Peyer's patch (tissue), 4 donors: ENCODE data around the gene NPLOC4. TPM values are rescaled to one million over a fixed set of nuclear protein-coding genes. Genes with fewer than 3 reads are reported as not detected.

ENCODE experiments used
- DNase-seq, 3 donors: peaks; one replicate each; pipeline ENCODE4 v3.0.0-alpha.2; 2017 to 2019
- H3K27ac ChIP-seq, 4 donors: fragments of 200-600 bp; sonication (generic); one replicate each; pipeline ENCODE4 v1.5.1; 2016 to 2019
- H3K27me3 ChIP-seq, 2 donors: fragments of 200-600 bp; sonication (generic); one replicate each; pipeline ENCODE4 v1.5.1; 2019
- H3K36me3 ChIP-seq, 3 donors: fragments of 200-600 bp; sonication (generic); one replicate each; pipeline ENCODE4 v1.5.1; 2016 to 2019
- H3K4me1 ChIP-seq, 4 donors: fragments of 200-600 bp; sonication (generic); one replicate each; pipeline ENCODE4 v1.5.1; 2016 to 2019
- H3K4me3 ChIP-seq, 4 donors: fragments of 200-600 bp; sonication (generic); 1 replicate in 3 of 4; 2 replicates in 1 of 4; pipeline ENCODE4 v1.5.1; 2016 to 2019; ENCODE audit warnings: mild to moderate bottlenecking in 1 of 4
- H3K9me3 ChIP-seq, 4 donors: fragments of 200-600 bp; sonication (generic); one replicate each; pipeline ENCODE4 v1.5.1; 2016 to 2019; ENCODE audit warnings: mild to moderate bottlenecking in 1 of 4
- POLR2A ChIP-seq, 2 donors: fragments of 450-650 bp; IDR thresholded peaks; one replicate each; pipeline ENCODE4 v1.5.1; 2017; ENCODE audit warnings: antibody characterized with exemption in 2 of 2, mild to moderate bottlenecking in 2 of 2, moderate library complexity in 2 of 2
- total RNA-seq, 4 donors: library from RNA; depleted of rRNA; stranded (reverse); fragments of >200 nt; gene quantifications; one replicate each; pipeline ENCODE4 v1.1.0, GENCODE V29; 2016
- TF ChIP-seq, protein P1 (sequence below), 6 experiments: fragments of 450-650 bp in 4 of 6; fragments of 200-600 bp in 2 of 6; sonication (generic) in 1 of 6; IDR thresholded peaks; one replicate each; pipeline ENCODE4 v1.5.1; 2017 to 2019; ENCODE audit warnings: antibody characterized with exemption in 6 of 6, mild to moderate bottlenecking in 3 of 6, moderate library complexity in 1 of 6

Gene NPLOC4
- total RNA-seq, 4 donors from 2014 or later: 77.2 to 911 (median 122) TPM

DNA sequence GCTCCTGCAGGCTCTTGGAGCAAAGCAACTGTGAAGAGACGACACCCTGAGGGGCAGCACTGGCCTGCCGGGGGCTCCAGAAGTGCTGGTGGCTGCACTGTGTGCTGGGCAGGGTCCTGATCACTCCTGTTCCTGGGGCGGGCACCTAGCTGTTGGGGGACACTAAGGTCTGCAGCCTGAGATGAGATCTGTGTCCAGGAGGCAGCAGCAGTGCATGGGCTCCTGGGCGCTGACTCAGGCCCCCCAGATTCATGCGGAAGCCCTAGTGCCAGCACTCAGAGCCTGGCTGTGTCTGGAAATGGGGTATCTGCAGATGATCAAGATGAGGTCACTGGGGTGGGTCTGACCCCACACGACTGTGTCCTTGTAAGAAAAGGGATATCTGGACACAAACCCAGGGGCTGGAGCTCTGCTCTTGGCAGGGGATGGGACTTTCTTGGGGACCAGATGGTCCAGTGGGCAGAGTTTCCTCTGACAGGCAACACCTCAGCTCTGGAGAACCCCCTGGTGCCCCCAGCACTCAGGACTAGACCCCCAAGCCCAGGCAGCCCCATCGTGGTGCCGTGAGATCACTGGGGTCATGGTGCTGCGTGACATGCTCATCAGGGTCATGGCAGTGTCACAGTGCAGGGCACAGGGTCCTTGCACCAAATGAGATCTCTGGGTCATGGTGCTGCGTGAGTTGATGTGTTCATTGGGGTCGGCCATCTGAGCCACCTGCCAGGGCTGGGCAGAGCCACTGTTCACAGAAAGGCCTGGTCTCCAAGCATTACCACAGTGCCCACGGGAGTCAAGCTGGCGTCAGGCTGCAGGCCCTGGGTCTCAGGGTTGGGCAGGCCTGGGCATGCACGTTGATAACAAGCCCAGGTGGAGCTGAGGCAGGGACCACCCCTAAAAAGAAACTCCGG lies 94.2 kb downstream of the NPLOC4 start:
- peaks cover 0 to 81% (median 0%) of the 10 kb centered on the region in 3 donors for H3K36me3 ChIP-seq
- no peaks in the 10 kb centered on the region for H3K27me3 ChIP-seq
- no peak for TF ChIP-seq POLR2A (IDR thresholded peaks at IDR 0.05)
- TF ChIP-seq, protein P1, sequence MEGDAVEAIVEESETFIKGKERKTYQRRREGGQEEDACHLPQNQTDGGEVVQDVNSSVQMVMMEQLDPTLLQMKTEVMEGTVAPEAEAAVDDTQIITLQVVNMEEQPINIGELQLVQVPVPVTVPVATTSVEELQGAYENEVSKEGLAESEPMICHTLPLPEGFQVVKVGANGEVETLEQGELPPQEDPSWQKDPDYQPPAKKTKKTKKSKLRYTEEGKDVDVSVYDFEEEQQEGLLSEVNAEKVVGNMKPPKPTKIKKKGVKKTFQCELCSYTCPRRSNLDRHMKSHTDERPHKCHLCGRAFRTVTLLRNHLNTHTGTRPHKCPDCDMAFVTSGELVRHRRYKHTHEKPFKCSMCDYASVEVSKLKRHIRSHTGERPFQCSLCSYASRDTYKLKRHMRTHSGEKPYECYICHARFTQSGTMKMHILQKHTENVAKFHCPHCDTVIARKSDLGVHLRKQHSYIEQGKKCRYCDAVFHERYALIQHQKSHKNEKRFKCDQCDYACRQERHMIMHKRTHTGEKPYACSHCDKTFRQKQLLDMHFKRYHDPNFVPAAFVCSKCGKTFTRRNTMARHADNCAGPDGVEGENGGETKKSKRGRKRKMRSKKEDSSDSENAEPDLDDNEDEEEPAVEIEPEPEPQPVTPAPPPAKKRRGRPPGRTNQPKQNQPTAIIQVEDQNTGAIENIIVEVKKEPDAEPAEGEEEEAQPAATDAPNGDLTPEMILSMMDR (IDR thresholded peaks at IDR 0.05): no peak

DNA sequence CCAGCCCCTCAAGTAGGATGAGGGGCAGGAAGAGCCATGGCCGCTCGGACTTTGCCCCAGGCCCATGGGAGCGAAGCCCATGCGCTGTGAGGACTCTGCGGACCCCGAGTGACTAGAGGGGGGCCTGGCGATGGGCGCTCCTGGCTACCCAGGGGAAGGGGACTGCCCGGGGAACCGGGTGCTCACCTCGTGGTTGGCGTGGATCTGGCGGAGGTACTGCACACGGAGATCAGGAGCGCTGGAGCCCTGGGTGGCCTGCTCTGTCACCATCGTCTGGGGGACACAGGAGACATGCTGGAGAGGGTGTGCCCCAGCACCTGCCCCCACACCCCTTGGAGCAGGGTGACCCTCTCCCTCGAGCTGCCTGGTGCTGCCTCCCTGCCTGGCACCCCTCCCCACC lies 95.8 kb downstream of the NPLOC4 start:
- H3K36me3 ChIP-seq: peaks cover 0 to 66% (median 0%) of the 10 kb centered on the region in 3 donors
- H3K27me3 ChIP-seq: peaks cover 0 to 13% of the 10 kb centered on the region in 2 donors
- H3K4me3 ChIP-seq: no peak overlapping the region
- no peaks in the 10 kb centered on the region for H3K9me3 ChIP-seq
- H3K27ac ChIP-seq: no peak overlapping the region
- no peak for DNase-seq
- TF ChIP-seq, protein P1 (IDR thresholded peaks at IDR 0.05): no peak
- no peak for TF ChIP-seq POLR2A (IDR thresholded peaks at IDR 0.05)
- peaks cover 0 to 18% (median 11%) of the 10 kb centered on the region in 4 donors for H3K4me1 ChIP-seq

More for the DNA sequence above, 94.2 kb downstream of the NPLOC4 start:
- Histone ChIP-seq H3K27ac (no peak overlapping the region), H3K4me1 (peaks cover 0 to 2% (median under 1%) of the 10 kb centered on the region in 4 donors), H3K4me3 (no peak overlapping the region), H3K9me3 (no peaks in the 10 kb centered on the region)
- DNase-seq: no peak

GRCh38 chr17:81540676-81541027 lies 96.3 kb downstream of the NPLOC4 start:
- no peaks in the 10 kb centered on the region for H3K9me3 ChIP-seq
- peaks cover 0 to 61% (median 0%) of the 10 kb centered on the region in 3 donors for H3K36me3 ChIP-seq
- H3K4me1 ChIP-seq: peaks cover 0 to 19% (median 11%) of the 10 kb centered on the region in 4 donors
- TF ChIP-seq, protein P1 (IDR thresholded peaks at IDR 0.05): no peak
- no peak for TF ChIP-seq POLR2A (IDR thresholded peaks at IDR 0.05)
- no peak overlapping the region for H3K27ac ChIP-seq
- no peak for DNase-seq
- peaks cover 0 to 13% of the 10 kb centered on the region in 2 donors for H3K27me3 ChIP-seq
- H3K4me3 ChIP-seq: no peak overlapping the region

DNA sequence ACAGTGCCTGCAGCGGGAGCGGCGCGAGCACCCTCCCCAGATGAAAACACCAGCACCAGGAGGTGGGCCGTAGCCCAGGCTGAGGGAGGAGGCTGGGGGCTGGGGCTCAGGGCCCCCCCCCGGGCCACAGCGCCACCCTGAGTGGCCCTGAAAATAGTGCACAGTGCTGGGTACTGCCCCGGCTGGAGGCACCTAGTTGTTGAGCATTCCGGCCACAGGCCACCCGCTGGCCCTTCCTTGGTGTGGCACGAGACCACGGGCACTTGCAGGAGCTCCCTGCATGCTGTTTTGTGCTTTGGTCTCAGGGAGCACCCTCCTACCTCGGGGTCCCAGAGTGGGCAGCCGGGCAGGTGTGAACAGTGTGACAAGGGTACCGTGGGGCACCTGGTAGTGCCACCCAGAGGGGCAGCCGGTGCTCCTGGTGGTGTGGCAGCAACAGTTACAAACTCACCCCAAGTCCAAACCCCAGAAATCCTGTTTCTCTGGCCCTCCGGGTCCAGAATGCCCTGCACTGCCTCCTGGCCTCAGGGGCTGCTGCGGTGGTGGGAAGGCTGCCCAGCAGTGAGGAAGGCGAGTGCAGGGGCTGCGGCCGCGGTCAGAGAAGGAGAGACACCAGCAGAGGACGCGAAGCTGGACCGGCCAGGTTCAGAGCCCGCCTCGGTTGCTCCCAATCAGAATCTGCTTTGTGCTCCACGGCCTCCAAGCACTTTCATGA lies 96.8 kb downstream of the NPLOC4 start:
- peaks cover 0 to 56% (median 0%) of the 10 kb centered on the region in 3 donors for H3K36me3 ChIP-seq
- peaks cover 0 to 13% of the 10 kb centered on the region in 2 donors for H3K27me3 ChIP-seq
- H3K4me1 ChIP-seq: peaks cover 0 to 19% (median 11%) of the 10 kb centered on the region in 4 donors
- TF ChIP-seq, protein P1 (IDR thresholded peaks at IDR 0.05): no peak
- TF ChIP-seq POLR2A (IDR thresholded peaks at IDR 0.05): no peak
- no peak overlapping the region for H3K4me3 ChIP-seq
- H3K27ac ChIP-seq: no peak overlapping the region
- H3K9me3 ChIP-seq: no peaks in the 10 kb centered on the region
- DNase-seq: no peak

DNA sequence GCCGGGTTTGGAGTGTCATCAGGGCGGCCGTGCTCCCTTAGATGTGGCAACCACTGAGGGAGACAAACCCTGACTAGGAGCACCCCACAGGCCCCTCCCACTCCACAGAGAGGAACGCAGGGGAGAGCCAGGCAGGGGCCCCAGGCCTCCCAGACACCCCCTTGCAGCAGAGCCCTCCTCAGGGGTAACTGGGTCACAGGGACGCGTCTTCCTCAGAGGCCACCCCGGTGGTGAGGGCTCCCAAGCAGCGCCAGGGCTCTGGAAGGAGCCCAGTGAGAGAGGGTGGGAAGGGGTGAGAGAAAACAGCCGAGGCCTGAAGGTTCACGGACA lies 97.4 kb downstream of the NPLOC4 start:
- Histone ChIP-seq H3K36me3 (peaks cover 0 to 50% (median 0%) of the 10 kb centered on the region in 3 donors), H3K27ac (no peak overlapping the region)
- no peak for TF ChIP-seq POLR2A (IDR thresholded peaks at IDR 0.05)
- TF ChIP-seq, protein P1 (IDR thresholded peaks at IDR 0.05): no peak

More for the DNA sequence above, 97.4 kb downstream of the NPLOC4 start:
- no peak for DNase-seq
- Histone ChIP-seq H3K27me3 (peaks cover 0 to 13% of the 10 kb centered on the region in 2 donors), H3K4me3 (no peak overlapping the region), H3K9me3 (no peaks in the 10 kb centered on the region), H3K4me1 (peaks cover 0 to 19% (median 11%) of the 10 kb centered on the region in 4 donors)
